Activated CD4-positive, alpha-beta memory T cell treated with anti-CD3 and anti-CD28 coated beads for 36 hours (primary cell): ENCODE measurements around the gene NSD1. TPM values are rescaled to one million over a fixed set of nuclear protein-coding genes. Genes with fewer than 3 reads are reported as not detected.

ENCODE experiments used
- CTCF ChIA-PET: fragments of 350-600 bp; sonication (Branson Sonifier 250); formaldehyde crosslinking; loops from one replicate; lab custom pipeline; 2021; ENCODE audit warnings: antibody characterized with exemption, inconsistent platforms; lab: Charles Lee
- POLR2A ChIA-PET: fragments of 350-600 bp; sonication (Branson Sonifier 250); formaldehyde crosslinking; loops from one replicate; lab custom pipeline; 2021; ENCODE audit warnings: antibody characterized with exemption; lab: Charles Lee
- DNase-seq: peaks from one replicate; pipeline ENCODE4 v3.0.0-alpha.2; 2020
- H3K27ac Mint-ChIP-seq: one replicate; pipeline ENCODE4 v1.8.0; 2021; ENCODE audit warnings: mixed read lengths
- H3K27me3 Mint-ChIP-seq: one replicate; pipeline ENCODE4 v1.8.0; 2021; ENCODE audit warnings: mixed read lengths
- H3K36me3 Mint-ChIP-seq: one replicate; pipeline ENCODE4 v1.8.0; 2021; ENCODE audit warnings: mixed read lengths
- H3K4me1 Mint-ChIP-seq: one replicate; pipeline ENCODE4 v1.8.0; 2021; ENCODE audit warnings: low read depth, mixed read lengths
- H3K4me3 Mint-ChIP-seq: one replicate; pipeline ENCODE4 v1.8.0; 2021; ENCODE audit warnings: mild to moderate bottlenecking, mixed read lengths
- H3K9me3 Mint-ChIP-seq: one replicate; pipeline ENCODE4 v1.8.0; 2021; ENCODE audit warnings: mixed read lengths
- intact Hi-C: fragments of 100-400 bp; cut with micrococcal nuclease; formaldehyde crosslinking; loops from one replicate; pipeline ENCODE4 v1.15.1; 2023
- total RNA-seq, 2 experiments: library from RNA; stranded (reverse); gene quantifications; one replicate each; pipeline ENCODE4 v1.2.3, GENCODE V29; 2021

The NSD1 gene
- total RNA-seq, 2 experiments from 2014 or later = 54.6 to 55.5 TPM

DNA sequence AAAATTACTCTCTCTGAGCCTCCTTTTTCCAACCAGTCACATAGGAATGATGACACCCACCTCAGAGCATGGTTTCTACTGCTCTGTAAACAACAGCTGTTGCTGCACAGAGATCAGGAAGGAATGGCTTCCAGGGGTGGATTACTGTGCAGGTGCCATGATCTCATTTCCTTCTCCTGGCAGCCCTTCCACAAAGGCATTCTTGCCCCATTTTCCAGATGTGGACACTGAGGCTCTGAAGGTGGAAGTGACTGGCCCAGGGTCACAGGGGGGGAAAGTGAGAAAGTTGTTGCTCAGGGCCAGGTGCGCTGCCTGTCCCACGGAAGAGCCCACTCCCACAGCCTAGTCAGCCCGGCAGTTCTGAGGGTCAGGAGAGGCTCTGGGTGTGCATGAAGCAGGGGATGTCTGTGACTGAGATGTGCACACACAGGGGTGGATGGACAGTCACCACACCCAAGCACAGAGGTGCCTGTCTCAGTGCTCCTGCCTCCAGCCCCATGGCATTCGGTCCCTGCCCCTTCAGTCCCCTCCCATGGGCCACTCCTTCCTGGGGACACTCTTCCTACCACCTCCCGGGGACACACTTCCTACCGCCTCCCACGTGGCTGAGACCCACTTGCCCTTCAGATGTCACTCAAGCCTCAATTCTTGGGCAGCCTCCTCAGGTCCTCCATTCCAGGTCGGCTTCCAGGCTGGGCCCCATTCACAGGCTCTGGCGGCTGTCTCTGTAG, 29.9 kb upstream of the NSD1 start:
- ChIA-PET CTCF (no interaction called here), POLR2A (no interaction called here)
- Mint-ChIP-seq H3K27ac (no peak overlapping the region), H3K27me3 (peaks cover 9% of the 10 kb centered on the region), H3K36me3 (no peaks in the 10 kb centered on the region), H3K4me3 (no peak overlapping the region), H3K4me1 (no peaks in the 10 kb centered on the region), H3K9me3 (no peaks in the 10 kb centered on the region)
- intact Hi-C loops = no loop called here
- no peak for DNase-seq

DNA sequence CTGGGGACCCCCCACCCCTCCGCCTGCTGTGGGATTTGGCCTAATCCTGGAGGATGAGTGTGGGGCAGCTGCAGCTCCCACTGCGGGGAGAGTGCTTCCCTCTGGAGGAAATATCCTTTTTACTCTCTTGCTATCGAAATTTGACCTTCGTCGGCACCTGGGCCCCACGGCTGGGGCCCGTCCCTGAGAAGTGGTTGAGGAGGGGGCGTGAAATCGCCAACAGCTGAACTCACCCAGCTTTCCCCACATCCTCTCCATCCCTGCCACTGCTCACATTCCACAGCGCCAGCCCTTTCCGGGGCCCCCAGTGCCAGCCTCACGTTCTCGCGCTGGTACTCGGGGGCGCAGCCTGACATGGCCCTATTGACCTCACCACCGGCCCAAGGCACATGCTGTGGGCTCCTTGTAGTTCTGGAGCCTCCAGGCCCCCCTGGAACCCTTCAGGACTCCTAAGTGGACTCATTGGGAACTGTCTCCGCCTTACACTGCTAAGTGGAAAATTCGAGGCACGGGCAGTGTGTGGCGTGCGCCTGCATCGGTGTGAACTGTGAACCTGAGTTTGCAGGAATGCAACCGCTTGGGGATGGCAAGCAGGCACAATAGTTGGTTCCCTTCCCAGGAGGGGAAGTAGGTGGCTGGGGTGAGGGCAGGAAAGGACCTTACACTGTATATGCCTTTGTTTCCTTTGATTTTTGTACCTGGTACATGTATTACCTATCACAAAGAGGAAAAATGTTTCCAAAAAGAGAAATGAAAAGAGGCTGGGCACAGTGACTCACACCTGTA, 27.7 kb upstream of the NSD1 start:
- Mint-ChIP-seq H3K27ac (no peak overlapping the region), H3K27me3 (peaks cover 7% of the 10 kb centered on the region), H3K36me3 (no peaks in the 10 kb centered on the region), H3K4me3 (no peak overlapping the region), H3K9me3 (no peaks in the 10 kb centered on the region), H3K4me1 (no peaks in the 10 kb centered on the region)
- DNase-seq = no peak
- ChIA-PET CTCF (no interaction called here), POLR2A (no interaction called here)
- intact Hi-C loops = no loop called here

DNA sequence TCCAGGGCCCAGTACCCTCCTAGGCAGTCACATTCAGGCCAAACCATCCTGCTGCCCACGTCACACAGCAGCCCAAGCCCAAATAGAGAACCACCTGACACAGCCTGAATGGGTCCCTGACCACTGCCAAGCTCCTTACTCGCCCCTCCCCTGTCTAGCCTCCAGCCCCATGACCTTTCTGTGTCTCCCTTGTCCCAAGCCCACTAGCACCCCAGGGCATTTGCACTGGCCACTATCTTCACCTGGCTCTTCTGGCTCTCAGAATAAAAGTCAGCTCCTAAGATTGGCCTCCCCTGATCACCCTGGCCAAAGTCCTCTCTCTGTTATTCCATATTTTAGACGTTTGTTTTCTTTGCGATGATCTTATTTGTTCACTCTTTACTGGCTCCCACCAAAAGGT, 26.4 kb upstream of the NSD1 start:
- ChIA-PET CTCF (no interaction called here), POLR2A (no interaction called here)
- no peak for DNase-seq
- Mint-ChIP-seq H3K27me3 (peaks cover 7% of the 10 kb centered on the region), H3K4me1 (peaks cover 4% of the 10 kb centered on the region), H3K9me3 (no peaks in the 10 kb centered on the region), H3K27ac (no peak overlapping the region), H3K36me3 (no peaks in the 10 kb centered on the region), H3K4me3 (no peak overlapping the region)
- intact Hi-C loops = no loop called here

DNA sequence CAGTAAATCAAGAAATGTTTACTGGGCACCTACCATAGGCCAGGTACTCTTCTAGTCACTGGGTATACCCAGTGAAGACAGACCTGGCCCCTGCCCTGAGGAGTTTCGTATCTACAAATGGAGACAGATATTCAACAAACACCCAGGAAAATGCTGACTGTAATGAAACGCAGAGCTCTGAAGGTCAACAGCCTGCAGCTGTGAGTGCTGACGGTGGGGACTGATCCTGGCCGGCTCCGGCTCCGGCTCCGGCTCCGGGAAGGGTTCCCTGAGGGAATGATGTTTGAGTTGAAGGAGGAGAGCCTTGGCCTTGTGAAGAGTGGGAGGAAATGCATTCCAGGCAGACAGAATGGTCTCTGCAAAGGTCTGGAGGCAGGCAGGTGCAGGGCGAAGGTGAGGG, 23.8 kb upstream of the NSD1 start:
- Mint-ChIP-seq H3K4me1 (peaks cover 6% of the 10 kb centered on the region), H3K36me3 (no peaks in the 10 kb centered on the region), H3K4me3 (no peak overlapping the region), H3K9me3 (no peaks in the 10 kb centered on the region), H3K27ac (no peak overlapping the region), H3K27me3 (peaks cover 3% of the 10 kb centered on the region)
- DNase-seq = no peak
- ChIA-PET CTCF (interaction anchor here (1.4 to 5.4 kb wide), 3 partner anchors 9 to 26 kb away, joined by 3 to 66 read pairs (median 4); partner anchors contain the start of gene NSD1), POLR2A (no interaction called here)
- intact Hi-C loops = loop anchor here (5.0 to 10.0 kb wide), 4 partner anchors 155 to 453 kb away; partner anchors contain the start of gene PDLIM7

DNA sequence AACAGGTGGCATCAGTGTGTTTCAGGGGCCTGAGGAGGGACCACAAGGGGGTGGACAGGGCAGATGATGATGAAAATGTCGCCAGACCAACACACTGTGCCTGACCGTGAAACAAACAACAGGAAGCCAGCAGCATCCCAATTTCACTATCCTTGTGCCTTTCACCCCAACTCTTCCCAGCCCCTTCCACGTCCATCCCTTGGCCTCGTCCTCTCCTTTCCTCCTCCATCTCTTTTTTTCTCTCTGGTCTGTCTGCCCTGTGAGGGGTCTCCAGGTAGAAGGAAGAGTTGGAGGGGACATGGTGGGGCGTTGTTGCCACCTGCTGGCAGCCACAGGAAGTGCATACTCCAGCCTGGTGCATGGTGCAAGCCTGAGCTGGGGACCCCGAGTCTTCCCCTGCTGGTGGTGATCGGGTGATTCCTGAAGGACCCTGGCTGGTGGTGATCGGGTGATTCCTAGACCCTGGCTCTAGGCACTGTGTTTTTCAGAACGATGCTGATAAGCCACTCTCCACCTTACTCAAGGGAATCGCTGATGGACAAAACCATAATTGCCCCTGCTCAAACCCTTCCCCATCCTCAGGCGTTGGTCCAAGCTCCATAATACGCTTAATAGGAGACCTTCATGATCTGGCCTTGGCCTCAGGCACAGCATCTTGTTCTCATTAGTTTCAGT, 21.7 kb upstream of the NSD1 start:
- ChIA-PET CTCF (interaction anchor here (0.5 to 5.5 kb wide), 29 partner anchors 10 to 452 kb away, joined by 3 to 95 read pairs (median 4); partner anchors contain the start of gene NSD1), POLR2A (interaction anchor here (0.5 kb wide), 1 partner anchor 110 kb away, joined by 3 read pairs; no protein-coding TSS in a partner anchor)
- peaks cover 15% of the 10 kb centered on the region for H3K4me1 Mint-ChIP-seq
- intact Hi-C loops = loop anchor here (1.0 to 10.0 kb wide), 5 partner anchors 40 to 455 kb away; partner anchors contain the start of gene PDLIM7
- H3K27me3 Mint-ChIP-seq = peaks cover 3% of the 10 kb centered on the region
- H3K4me3 Mint-ChIP-seq = no peak overlapping the region
- no peaks in the 10 kb centered on the region for H3K9me3 Mint-ChIP-seq
- no peaks in the 10 kb centered on the region for H3K36me3 Mint-ChIP-seq
- H3K27ac Mint-ChIP-seq = no peak overlapping the region
- peak; percentile 76 for DNase-seq

DNA sequence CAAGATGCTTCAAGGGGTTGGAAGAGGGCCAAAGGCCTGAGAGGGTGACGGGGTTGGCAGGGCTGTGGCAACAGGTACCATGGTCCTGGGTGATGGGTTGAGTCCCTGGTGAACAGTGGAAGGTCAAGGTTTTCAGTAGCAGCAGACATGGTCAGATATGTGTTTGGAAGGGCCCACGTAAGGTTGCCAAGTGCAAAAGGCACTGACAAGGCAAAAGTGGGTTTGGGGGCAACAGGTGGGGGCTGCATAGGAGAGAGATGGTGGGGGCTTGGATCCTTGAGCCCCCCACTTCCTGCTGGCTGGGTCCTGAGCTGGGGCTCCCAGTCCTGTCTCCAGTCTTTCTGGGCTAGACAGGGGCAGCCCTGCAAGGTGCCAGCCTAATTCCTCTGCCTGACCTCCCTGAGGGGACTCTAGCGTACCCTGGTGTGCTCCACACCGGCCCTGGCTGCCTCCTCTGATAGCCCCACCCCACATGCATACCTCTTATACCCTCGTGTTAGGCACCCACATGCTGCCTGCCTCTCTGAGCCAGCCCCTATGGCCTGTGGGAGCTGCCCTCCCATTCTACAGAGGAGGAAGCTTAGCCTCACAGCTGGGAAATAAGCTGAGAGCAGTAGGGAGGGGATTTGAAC, 20.9 kb upstream of the NSD1 start:
- ChIA-PET POLR2A (no interaction called here), CTCF (interaction anchor here (0.5 to 5.5 kb wide), 52 partner anchors 9 to 459 kb away, joined by 3 to 95 read pairs (median 4); partner anchors contain the start of genes LMAN2 and NSD1)
- Mint-ChIP-seq H3K27ac (no peak overlapping the region), H3K36me3 (no peaks in the 10 kb centered on the region), H3K4me3 (no peak overlapping the region), H3K4me1 (peaks cover 21% of the 10 kb centered on the region), H3K9me3 (no peaks in the 10 kb centered on the region), H3K27me3 (no peaks in the 10 kb centered on the region)
- DNase-seq = no peak
- intact Hi-C loops = loop anchor here (1.0 to 10.0 kb wide), 5 partner anchors 40 to 455 kb away; partner anchors contain the start of gene PDLIM7

DNA sequence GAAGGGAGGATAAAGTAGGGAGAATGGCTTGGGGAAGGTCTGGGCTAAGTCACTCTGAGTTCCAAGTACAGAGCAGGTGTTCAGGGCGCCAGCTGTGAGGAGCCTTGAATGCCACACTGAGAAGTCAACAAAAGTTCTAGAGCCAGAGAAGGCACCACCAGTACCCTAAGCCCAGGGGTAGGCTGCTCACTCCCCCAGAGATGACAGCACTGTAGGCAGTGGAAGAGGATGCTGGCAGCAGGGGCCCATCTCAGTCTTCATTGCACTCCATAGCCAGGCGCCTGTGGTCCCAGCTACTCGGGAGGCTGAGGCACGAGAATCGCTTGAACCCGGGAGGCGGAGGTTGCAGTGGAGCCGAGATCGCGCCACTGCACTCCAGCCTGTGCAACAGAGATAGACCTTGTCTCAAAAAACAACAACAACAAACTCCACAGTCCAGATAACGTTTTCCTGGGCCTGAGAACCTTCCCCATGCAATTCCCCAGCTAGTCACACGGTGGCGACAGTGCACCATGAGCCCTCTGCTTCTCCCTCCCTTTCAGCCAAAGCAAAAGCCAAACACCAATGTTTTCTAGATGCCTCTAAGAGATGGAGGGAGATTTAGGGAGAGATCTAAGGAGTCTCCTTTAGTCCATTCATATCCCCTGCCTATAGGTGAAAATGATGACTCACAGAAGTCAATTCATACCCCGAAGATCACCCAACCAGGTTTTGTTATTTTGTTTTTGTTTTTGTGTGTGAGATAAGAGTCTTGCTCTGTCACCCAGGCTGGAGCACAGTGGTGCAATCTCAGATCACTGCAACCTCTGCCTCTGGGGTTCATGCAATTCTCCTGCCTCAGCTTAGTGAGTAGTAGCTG, 19.8 kb upstream of the NSD1 start:
- Mint-ChIP-seq H3K4me1 (peaks cover 21% of the 10 kb centered on the region), H3K9me3 (no peaks in the 10 kb centered on the region), H3K4me3 (no peak overlapping the region), H3K27me3 (no peaks in the 10 kb centered on the region), H3K27ac (no peak overlapping the region), H3K36me3 (no peaks in the 10 kb centered on the region)
- intact Hi-C loops = loop anchor here (1.0 to 10.0 kb wide), 7 partner anchors 20 to 456 kb away; partner anchors contain the start of genes NSD1, PDLIM7, PRELID1 and RAB24
- DNase-seq = peak; percentile 89
- POLR2A ChIA-PET = no interaction called here
- CTCF ChIA-PET = interaction anchor here (0.6 to 5.5 kb wide), 55 partner anchors 8 to 1133 kb away, joined by 3 to 95 read pairs (median 4); partner anchors contain the start of genes LMAN2, NSD1, PRELID1 and RAB24

DNA sequence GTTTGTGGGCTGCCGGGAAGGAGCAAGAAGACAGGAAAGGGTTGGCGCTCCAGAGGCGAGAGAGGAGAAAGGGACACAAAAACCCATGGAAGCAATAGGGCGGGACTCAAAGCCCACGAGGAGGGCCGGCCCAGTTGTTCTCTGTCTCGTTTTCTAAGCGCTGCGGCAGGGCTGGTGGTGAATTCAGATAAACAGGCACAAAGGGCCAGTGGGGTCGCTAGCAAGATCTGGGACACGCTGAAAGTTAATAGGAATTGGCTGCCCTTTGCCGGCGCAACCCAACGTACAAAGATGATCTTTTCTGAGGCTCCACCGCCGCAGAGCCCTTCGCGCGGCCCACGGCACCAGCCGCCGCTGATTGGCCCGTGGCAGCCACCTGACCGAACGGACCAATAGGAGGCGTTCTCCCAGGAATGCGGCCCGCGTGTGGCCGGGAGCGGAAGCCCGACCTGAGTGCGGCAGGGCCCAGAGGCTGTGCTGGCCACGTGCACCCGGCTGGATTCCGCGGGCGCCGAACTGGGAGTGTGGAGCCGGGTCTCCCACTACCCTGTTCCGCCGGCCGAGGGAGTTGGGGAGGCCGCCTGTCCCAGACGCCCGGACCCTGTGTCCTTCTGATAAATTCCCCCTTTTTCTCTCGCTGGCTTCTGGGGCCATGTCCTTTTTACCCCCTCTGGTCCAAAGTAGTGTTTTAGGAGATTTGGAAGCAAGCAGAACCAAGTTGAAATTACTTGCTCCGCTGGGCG, 16.8 kb upstream of the NSD1 start:
- Mint-ChIP-seq H3K36me3 (no peaks in the 10 kb centered on the region), H3K27me3 (no peaks in the 10 kb centered on the region), H3K4me1 (peaks cover 18% of the 10 kb centered on the region), H3K27ac (peak overlapping the region; percentile 54), H3K4me3 (peak overlapping the region; percentile 52), H3K9me3 (no peaks in the 10 kb centered on the region)
- DNase-seq = peak; percentile 92
- POLR2A ChIA-PET = interaction anchor here (1.1 kb wide), 1 partner anchor 12 kb away, joined by 3 read pairs; no protein-coding TSS in a partner anchor
- intact Hi-C loops = loop anchor here (10.0 kb wide), 1 partner anchor 148 kb away; no protein-coding TSS in a partner anchor
- CTCF ChIA-PET = no interaction called here

DNA sequence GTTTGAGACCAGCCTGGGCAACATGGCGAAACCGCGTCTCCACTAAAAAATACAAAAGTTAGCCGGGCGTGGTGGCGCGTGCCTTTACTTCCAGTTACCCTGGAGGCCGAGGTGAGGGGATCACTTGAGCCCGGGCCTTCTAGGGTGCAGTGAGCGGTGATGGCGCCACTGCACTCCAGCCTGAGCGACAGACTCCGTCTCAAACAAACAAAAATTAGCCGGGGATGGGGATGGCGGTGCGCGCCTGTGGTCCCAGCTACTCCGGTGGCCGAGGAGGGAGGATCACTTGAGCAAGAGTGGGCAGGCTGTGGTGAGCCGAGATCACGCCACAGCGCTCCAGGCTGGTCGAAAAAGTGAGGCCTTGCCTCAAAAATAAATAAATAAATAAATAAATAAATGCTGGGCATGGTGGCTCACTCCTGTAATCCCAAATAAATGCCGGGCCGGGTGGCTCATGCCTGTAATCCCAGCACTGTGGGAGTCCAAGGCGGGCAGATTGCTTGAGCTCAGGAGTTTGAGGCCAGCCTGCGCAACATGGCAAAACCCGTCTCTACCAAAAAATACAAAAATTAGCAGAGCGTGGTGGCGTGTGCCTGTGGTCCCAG, 16.0 kb upstream of the NSD1 start:
- no peak overlapping the region for H3K4me3 Mint-ChIP-seq
- intact Hi-C loops = loop anchor here (10.0 kb wide), 1 partner anchor 147 kb away; no protein-coding TSS in a partner anchor
- no peak for DNase-seq
- ChIA-PET CTCF (interaction anchor here (0.7 kb wide), 1 partner anchor 9 kb away, joined by 3 read pairs; no protein-coding TSS in a partner anchor), POLR2A (interaction anchor here (1.1 to 1.8 kb wide), 2 partner anchors 11 to 15 kb away, joined by 3 to 4 read pairs; no protein-coding TSS in a partner anchor)
- peaks cover 17% of the 10 kb centered on the region for H3K4me1 Mint-ChIP-seq
- no peak overlapping the region for H3K27ac Mint-ChIP-seq
- no peaks in the 10 kb centered on the region for H3K36me3 Mint-ChIP-seq
- no peaks in the 10 kb centered on the region for H3K27me3 Mint-ChIP-seq
- H3K9me3 Mint-ChIP-seq = no peaks in the 10 kb centered on the region

DNA sequence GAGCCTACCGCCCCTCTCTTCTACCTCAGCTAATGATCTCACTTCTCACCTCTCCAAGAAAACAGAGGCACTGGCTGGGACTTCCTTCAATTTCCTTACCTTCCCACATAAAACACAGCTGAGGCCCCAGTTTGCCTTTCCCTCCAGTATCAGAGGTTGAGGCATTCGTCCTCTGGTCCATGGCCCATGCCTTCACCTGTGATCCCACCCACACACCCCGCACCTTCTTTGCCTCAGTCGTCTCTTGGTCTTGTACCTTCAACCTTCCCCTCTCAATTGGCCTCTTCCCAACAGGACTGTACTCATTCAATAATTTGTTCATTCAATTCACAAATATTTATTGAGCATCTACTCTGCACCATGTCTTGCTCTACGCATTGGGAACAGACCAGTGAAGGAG, 11.0 kb upstream of the NSD1 start:
- POLR2A ChIA-PET = no interaction called here
- no peaks in the 10 kb centered on the region for H3K27me3 Mint-ChIP-seq

More for the DNA sequence above, 11.0 kb upstream of the NSD1 start:
- Mint-ChIP-seq H3K9me3 (no peaks in the 10 kb centered on the region), H3K4me3 (no peak overlapping the region), H3K36me3 (no peaks in the 10 kb centered on the region), H3K4me1 (no peaks in the 10 kb centered on the region), H3K27ac (no peak overlapping the region)
- no peak for DNase-seq
- CTCF ChIA-PET = interaction anchor here (1.2 kb wide), 1 partner anchor 9 kb away, joined by 9 read pairs; no protein-coding TSS in a partner anchor
- intact Hi-C loops = no loop called here
